Activated T-cell treated with anti-CD3 and anti-CD28 coated beads for 4 hours (primary cell): ENCODE data around the gene MRPL57.
A peak's percentile ranks its signal among the peaks of the same experiment; 100 is the strongest.
"Not testable (repeated sequence)": the region's sequence is repeated elsewhere in the genome, so short reads cannot be mapped to it uniquely, and the experiment has no call there.

Experiments used
- DNase-seq: peaks from one replicate; pipeline ENCODE4 v3.0.0-alpha.2; 2020

Gene MRPL57

DNA sequence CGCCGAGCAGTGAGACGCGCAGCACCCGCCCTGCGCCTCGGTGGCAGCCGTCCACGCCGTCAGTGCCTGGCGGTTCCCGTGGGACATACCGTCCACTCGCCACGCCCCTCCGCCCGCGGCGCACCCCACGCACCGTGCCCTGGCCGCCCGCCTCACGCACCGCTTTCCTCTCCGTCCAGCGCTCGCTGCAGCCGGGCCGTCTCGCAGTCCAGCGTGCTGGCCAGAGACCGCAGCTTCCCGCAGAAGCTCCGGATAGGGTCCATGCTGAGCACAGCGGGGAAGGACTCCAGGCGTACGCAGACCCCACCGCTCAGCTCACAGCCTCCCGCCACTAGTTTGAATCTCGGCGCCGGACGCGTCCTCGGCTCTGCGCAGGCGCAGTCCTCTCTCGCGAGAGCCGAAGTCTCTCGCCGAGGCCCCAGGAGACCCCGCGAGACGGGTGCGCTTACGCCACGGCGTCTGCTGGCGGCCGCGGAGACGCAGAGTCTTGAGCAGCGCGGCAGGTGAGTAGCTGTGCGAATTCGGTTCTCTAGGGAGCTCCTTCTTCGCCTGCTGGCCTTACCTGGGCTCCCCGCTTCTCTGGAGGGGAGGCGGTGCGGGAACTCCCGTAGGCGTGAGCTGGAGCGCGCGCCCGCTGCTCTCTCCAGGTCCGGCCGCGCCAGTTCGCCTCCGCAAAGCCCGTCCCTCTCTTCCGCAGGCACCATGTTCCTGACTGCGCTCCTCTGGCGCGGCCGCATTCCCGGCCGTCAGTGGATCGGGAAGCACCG lies at the start of gene MRPL57, which contains the start of gene SKA3:
TSS of gene MRPL57 (plus strand) at position 444 of the 767 bp plus-strand sequence. CDS start at position 703, 259 bp downstream.
TSS of gene SKA3 (minus strand) at position 338 of the 767 bp plus-strand sequence. CDS start at position 263, 75 bp downstream.
- DNase-seq = peak; percentile 91

- DNase-seq = no peak
Measured at GRCh38 chr13:21130116-21130515, 46.3 kb upstream of the MRPL57 start.

- DNase-seq = no peak
Measured at GRCh38 chr13:21133077-21133476, 43.4 kb upstream of the MRPL57 start.

DNA sequence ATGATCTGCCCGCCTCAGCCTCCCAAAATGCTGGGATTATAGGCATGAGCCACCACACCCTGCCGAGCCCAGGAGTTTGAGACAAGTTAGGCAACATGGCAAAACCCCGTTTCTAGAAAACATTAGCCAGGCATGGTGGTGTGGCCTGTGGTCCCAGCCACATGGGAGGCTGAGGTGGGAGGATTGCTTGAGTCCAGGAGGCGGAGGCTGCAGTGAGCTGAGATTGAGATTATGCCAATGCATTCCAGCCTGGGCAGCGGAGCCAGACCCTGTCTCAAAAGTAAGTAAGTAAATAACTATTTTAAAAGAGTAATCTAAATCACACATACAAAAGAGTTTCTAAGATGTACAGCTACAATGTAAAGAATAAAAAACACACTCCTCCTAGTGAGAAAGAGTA lies 42.0 kb upstream of the MRPL57 start:
- no peak for DNase-seq

DNA sequence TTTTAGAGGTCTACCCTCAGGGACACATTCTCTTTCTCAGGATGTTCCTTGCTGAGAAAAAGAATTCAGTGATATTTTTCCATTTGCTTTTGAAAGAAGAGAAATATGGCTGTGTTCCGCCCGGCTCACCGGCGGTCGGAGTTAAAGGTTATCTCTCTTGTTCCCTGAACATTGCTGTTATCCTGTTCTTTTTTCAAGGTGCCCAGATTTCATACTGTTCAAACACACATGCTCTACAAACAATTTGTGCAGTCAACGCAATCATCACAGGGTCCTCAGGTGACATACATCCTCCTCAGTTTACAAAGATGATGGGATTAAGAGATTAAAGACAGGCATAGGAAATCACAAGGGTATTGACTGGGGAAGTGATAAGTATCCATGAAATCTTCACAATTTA lies 40.6 kb upstream of the MRPL57 start:
- not testable (repeated sequence) for DNase-seq

DNA sequence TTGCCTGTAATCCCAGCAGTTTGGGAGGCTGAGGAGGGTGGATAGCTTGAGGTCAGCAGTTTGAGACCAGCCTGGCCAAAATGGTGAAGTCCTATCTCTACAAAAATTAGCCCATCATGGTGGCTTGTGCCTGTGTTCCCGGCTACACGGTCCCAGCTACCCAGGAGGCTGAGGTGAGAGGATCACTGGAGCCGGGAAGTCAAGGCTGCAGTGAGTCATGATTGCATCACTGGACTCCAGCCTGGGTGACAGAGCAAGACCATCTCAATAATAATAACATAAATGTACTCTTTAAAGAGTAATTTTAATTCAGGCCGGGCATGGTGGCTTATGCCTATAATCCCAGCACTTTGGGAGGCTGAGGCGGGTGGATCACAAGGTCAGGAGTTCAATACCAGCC lies 38.8 kb upstream of the MRPL57 start:
- DNase-seq = no peak

DNA sequence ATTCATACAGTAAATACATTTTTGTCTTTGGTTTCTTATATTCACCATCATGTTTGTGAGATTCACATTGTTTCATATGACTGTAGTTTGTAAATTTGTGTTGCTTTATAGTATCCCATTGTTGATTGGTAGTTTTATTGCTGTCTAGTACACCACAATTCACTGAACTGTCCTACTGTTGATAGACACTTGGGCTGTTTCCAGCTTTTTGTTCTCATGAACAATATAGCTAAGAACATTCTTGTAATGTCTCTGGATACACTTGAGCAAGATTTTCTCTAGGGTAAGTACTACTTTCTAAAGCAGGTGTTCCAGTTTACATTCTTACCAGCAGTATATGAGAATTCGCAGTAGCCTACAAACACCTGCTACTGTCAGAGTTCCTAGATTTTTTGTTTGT lies 37.9 kb upstream of the MRPL57 start:
- DNase-seq = no peak

- no peak for DNase-seq
Measured at GRCh38 chr13:21139374-21139773, 37.1 kb upstream of the MRPL57 start.

- DNase-seq = no peak
Measured at GRCh38 chr13:21142766-21143165, 33.7 kb upstream of the MRPL57 start.

DNA sequence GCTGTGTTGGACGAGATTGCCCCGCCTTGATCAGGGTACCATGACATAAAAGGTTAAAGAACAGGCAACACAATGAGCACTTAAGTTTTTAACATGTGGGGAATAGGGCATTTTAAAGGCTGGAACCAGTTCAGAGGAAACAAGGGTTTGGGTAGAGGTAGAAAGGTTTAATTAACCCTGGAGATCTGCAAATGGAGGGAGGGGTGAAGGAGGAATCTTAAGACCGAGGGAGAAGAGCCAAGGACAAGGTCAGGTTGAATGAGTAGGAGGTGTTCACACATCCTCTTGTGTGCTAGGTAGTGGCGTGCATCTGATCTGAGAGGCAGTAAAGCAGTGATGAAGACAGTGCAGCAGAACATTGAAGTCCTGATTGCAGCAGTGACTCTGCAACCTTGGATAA lies 28.6 kb upstream of the MRPL57 start:
- DNase-seq = no peak

- DNase-seq = no peak
Measured at GRCh38 chr13:21148557-21149258, 27.8 kb upstream of the MRPL57 start.

- no peak for DNase-seq
Measured at GRCh38 chr13:21149568-21149967, 26.9 kb upstream of the MRPL57 start.

- no peak for DNase-seq
Measured at GRCh38 chr13:21150013-21150412, 26.4 kb upstream of the MRPL57 start.

GRCh38 chr13:21152251-21152899 lies 24.1 kb upstream of the MRPL57 start:
- DNase-seq = no peak

- no peak for DNase-seq
Measured at GRCh38 chr13:21164631-21165030, 11.8 kb upstream of the MRPL57 start.

DNA sequence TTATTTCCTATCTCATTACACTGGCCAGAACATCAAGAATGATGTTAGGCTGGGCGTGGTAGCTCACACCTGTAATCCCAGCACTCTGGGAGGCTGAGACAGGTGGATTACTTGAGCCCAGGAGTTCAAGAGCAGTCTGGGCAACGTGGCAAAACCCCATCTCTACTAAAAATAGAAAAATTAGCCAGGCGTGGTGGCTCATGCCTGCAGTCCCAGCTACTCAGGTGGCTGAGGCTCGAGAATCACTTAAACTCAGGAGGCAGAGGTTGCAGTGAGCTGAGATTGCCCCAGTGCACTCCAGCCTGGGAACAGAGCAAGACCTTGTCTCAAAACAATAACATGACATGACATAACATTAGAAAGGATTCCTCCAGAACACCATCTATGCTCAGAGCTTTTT lies 10.9 kb upstream of the MRPL57 start:
- DNase-seq = not testable (repeated sequence)

DNA sequence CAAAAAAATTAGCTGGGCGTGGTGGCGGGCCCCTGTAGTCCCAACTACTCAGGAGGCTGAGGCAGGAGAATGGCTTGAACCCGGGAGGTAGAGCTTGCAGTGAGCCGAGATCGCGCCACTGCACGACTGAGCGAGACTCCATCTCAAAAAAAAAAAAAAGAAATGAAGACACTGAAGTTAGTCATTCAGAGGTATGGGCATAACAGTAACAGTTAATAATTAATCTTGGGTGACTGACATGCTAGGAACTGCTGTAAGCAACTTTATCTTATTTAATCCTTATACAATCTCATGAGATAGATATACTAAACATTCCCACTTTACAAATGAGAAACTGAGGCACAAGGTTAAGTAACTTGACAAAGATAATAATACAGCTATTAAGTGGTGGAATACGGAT lies 5.0 kb upstream of the MRPL57 start:
- DNase-seq = no peak

DNA sequence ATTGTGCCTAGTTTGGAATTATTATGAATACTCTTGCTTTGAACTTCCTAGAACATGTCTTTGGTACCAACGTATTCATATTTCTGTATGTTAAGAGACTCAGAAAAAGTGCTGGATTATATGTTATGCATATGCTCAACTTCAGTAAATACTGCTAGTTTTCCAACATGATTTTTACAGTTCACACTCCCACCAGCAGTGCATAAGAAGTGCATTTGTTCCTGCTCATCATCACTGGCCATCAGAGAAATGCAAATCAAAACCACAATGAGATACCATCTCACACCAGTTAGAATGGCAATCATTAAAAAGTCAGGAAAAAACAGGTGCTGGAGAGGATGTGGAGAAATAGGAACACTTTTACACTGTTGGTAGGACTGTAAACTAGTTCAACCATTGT lies 2.7 kb upstream of the MRPL57 start:
- not testable (repeated sequence) for DNase-seq

DNA sequence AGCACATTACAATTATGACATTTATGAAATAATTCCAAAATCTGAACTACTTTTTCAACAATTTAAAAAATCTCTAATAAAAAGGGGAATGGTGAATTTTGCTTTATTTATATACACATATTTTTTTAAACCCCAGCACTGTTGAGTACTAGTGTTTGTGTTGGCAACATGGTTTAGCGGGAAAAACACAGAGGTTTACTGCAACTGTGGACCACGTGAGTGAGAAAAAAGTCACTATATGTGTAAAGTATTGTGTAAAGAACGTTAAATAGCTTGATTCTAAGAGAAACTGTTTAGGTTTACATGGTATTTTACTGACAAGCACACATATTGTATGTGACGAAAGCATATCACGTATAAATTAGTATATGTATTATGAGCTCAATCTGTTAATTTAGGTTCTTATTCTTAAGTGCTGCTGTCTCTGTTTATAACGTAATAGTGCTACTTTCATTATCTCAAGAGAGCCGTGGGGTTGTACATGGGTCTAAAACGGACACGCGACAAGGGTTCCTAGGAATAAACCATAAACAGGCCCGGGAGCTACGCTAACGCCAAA lies 723 bp upstream of the MRPL57 start:
- DNase-seq = no peak

- DNase-seq = no peak
Measured at GRCh38 chr13:21176982-21177284, 475 bp downstream of the MRPL57 start.

- DNase-seq = no peak
Measured at GRCh38 chr13:21181671-21182070, 5.2 kb downstream of the MRPL57 start.

DNA sequence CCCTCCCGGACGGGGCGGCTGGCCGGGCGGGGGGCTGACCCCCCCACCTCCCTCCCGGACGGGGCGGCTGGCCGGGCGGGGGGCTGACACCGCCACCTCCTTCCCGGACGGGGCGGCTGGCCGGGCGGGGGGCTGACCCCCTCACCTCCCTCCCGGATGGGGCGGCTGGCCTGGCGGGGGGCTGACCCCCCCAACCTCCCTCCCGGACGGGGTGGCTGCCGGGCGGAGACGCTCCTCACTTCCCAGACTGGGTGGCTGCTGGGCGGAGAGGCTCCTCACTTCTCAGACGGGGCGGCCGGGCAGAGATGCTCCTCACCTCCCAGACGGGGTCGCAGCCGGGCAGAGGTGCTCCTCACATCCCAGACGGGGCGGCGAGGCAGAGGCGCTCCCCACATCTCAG lies 10.0 kb downstream of the MRPL57 start:
- DNase-seq = not testable (repeated sequence)

GRCh38 chr13:21194756-21195155 lies 18.3 kb downstream of the MRPL57 start:
- not testable (repeated sequence) for DNase-seq
